ENCODE data around the gene GXYLT1.
"Not testable (repeated sequence)": the region's sequence is repeated elsewhere in the genome, so short reads cannot be mapped to it uniquely, and the experiment has no call there.

GXYLT1 gene

DNA sequence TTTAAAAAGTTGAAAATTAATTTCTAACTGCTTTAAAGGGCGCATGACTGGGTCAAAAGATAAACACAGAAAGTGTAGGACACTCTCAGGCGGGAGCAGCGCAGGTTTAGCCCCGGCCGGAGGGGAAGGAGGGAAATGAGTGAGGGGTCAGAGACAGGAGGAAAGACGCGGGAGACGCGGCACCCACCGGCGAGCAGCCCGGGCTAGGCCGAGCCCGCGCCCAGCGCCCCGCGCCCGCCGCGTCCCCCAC lies 591 bp downstream of the GXYLT1 start:
- no peak for DNase-seq

DNA sequence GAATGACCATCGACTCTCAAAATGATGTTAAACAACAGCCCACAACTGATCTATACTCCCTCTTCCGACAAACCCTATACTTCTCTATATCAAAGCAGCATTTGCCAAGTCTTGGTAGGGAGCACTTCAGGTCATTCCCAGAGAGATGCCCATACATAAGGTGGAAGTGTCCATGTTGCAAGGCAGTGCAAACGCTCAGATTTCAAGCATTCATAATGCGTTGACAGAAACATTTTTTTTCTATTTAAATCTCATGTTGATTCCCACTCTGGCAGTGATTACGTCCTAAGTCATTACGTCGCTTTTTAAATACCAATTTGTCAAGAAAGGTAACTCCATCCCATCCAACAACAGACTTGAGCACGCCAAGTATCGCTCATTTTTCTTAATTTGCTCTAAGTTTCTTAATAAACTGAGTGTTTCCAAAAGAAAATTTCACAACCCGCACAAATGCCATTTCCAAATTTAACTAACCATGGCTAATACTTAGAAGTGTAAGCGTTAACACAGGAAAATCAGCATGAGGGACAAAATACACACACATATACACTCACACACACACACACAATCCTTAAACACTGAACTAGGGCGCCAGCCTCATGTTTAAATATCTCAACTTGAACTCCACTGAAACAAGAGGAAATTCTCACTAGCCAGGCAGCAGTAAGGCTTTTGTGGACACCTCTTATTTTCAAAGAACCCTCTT lies 1.1 kb downstream of the GXYLT1 start:
- DNase-seq: no peak

DNA sequence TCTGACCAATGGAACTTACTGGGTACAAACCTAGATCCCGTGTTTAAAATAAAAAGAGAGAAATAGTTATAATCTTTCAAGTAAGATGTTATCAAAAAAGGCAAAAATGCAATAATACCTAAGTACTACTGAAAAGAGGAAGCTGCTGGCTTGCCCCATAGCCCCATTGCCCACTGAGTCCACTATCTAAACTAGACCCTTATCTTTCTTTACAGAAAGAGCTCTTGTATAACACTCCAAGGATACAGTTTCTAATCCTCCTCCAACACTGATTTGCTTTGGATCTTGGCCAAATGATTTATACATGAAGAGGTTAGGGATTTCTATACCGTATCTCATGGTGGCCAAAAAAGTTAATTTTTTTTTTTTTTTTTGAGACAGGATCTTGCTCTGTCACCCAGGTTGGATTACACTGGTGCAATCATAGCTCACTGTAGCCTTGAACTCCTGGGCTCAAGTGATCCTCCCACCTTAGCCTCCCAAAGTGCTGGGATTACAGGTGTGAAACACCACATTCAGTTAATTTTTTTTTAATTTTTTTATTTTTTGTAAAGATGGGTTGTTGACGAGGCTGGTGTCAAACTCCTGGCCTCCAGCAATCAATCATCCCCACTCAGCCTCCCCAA lies 2.6 kb downstream of the GXYLT1 start:
- no peak for DNase-seq

DNA sequence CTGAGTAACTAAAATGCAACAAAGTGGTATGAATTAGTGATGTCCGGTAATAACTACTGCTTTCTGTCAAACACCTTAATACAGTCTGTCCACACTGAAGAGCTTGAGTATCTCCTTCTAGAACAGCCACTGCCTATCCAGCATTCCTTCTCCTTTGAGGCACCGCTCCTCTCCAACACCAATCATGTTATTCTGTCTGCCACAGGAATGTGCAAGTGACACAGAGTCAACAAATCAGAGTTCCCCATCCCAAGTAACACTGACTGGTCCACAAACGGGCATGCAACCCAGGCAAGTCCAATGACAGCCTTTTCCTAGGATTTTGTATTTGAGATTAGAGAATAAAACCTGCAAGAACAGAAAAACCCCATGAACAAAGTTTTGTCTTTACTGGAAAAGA lies 3.8 kb downstream of the GXYLT1 start:
- DNase-seq: no peak

DNA sequence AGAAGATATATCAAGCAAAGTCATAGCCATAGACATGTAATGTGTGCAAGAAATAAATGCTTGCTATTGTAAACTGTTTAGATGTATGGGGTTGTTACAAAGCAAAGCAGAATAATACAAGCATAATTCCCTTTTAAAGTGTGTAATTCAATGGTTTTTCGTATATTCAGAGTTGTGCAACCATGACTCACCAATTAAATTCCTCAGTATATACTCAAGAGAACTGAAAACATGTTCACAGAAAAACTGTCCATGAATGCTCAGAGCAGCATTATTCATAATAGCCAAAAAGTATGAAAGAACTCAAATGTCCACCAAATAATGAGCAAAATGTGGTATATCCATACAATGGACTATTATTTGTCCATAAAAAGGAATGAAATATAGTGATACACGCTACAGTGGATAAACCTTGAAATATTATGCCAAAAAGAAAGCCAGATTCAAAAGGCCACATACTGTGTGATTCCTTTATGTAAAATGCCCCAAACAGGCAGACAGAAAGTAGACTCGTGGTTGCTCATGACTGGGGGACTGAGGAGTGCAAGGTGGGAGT lies 9.3 kb downstream of the GXYLT1 start:
- no peak for DNase-seq

DNA sequence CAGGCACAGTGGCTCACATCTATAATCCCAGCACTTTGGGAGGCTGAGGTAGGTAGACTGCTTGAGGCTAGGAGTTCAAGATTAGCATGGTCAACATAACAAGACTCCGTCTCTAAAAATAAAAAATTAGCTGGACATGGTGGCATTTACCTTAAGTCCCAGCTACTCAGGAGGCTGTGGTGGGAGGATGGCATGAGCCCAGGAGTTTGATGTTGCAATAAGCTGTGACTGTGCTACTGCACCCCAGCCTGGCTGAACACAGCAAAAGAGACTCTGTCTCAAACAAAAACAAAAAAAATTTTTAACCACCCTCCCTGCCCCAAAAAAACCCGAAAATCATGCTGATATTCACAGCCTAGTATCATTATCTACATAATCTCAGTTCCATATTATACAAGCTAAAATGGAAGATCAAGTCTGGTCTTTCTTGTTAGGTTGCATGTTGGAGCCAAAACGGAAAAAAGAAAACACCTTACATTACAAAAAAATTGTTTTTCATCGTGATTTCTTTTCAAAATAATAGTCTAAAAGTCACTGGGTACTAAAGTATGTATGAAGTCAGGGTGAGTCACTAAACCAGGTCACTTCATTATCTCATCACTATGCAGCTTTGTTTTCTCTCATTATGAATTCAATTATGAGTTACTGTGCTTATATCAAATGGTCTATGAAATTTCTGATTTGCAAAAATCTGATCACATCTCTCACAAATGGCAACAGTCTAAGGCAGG lies 13.8 kb downstream of the GXYLT1 start:
- DNase-seq: no peak

DNA sequence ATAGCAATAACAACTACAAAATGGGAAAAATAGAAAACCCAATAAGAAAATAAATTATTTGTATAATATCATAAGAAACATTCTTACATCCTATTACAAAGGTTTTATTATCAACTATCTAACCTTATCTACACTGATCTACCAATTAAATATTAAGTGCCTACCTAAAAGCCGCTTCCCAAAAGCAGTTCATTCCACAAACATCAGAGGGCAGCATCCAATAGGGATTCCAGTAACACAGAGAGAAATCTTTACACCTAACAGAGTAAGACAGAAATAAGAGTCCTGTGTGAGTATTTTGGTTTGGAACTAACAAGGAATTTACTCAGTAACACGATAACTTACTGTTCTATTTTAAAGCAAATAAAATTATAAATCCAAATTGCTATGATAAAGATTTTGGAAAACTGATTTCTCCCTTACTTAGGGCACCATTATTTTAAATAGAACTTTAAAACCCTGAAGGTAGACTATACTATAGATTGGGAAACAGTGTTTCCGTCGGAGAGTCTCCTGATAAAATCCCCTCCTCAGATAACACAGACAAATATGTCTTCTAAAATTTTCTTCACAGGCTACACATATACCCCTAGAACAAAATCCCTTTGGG lies 15.0 kb downstream of the GXYLT1 start:
- no peak for DNase-seq

DNA sequence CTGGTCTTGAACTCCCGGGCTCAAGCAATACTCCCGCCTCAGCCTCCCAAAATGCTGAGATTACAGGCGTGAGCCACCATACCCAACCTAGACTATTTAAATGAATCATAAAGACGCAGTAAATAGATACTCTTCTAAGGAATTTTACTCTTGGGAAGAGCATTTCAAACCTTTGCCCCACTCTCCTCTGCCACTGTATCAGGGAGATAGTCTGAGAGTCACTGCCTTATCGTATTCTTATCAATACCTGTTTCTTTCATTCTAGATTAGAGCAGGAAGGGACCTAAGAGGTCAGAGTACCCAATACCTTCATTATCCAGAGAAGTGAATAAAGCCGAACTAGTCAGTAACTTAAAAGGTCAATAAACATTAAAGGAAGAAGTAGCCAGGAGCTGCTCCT lies 15.8 kb downstream of the GXYLT1 start:
- no peak for DNase-seq

DNA sequence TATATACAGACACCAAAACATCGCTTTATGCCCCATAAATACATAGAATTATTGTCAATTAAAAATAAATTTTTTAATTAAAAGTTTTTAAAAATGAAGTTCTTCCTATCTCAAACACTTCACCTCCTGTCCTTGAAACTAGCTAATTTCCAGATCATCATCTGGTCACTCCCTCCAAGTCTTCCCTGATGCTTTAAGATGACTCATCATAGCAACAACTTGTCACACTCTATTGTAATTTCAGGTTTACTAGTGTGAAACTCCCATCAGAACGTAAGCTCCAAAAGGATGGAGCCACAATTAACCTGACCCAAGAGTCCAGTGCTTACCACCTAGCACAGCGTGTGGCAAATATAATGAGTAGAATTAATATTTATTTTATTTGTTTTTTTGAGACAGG lies 16.3 kb downstream of the GXYLT1 start:
- no peak for DNase-seq

DNA sequence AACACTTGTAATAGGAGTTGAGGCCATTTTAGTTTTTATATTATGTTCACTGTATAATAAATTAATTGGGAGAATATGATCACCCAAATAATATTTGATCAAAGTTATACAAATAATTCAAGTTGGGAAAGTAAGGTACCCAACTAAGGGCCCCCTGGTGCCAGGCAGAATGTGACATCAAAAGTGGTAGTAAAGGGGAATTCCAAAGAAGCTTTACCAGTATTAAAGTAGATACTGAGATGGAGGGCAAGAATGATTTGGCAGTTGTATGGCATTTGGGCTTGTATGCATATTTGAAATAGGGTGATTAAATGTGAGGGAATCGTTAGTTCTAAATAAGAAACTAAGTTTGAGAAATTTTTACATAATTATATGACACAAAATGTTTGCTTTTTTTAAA lies 17.7 kb downstream of the GXYLT1 start:
- DNase-seq: no peak

DNA sequence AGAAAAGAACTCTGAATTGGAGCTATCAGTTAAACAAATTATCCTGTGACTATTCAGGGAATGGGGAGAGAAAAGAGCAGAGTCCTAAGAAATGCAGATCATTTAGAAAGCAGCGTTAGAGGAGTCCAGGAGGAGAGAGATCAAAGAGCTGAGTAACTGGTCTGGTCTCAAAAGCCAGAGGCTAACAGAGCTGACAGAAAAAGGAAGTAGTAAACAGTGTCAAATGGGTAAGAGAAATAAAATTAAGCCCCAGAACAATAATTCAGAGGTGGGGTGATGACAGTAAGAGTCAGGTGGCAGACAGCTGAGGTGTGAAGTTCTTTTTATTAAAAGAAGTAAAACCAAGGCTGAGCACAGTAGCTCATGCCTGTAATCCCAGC lies 19.3 kb downstream of the GXYLT1 start:
- DNase-seq: no peak

DNA sequence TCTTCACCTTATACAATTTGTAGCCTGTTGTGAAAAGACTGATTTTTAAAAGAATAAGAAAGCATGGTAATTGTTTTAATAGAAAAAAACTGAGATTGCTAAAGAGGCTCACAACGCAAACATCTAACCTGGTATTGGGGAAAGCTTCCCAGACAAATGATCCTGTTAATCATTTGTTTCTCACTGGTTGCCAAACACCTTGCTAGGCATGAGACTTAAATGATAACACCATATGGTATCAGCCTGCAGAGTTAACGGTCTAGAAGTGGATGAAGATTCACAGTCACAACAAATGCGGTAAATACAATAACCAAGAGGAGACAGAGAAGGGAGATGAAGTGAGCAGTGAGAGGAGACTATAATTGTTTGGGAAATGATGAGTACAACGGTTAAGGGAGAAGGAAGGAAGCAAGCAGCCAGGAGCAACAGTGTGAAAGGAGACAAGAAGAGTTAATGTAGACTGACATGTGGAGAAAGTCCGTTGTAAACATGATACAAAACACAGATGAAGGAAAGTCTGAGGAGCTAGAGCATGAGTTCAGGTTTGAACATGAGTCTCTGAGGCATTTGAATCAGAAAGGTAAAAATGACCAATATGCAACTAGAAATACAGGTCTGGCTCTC lies 19.8 kb downstream of the GXYLT1 start:
- DNase-seq: no peak

DNA sequence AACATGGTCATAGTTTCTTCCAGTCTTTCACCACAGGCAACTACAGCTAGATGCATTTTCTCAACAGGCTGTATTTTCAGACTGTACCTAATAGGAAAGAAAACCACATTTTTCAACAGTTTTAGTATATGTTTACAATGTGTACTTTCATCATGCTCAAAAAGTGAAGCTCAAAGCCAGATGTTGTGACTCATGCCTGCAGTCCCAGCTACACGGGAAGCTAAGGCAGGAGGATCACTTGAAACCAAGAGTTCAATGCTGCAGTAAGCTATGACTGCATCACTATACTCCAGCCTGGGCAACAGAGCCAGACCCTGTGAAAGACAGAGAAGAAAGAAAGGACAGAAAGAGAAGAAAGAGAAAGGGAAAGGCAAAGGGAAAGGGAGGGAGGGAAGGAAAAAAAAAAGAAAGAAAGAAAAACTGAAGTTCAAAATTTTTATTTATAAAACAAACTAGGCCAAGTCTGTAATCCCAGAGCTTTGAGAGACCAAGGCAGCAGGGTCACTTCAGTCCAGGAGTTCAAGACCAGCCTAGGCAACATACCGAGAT lies 25.5 kb downstream of the GXYLT1 start:
- DNase-seq: no peak

DNA sequence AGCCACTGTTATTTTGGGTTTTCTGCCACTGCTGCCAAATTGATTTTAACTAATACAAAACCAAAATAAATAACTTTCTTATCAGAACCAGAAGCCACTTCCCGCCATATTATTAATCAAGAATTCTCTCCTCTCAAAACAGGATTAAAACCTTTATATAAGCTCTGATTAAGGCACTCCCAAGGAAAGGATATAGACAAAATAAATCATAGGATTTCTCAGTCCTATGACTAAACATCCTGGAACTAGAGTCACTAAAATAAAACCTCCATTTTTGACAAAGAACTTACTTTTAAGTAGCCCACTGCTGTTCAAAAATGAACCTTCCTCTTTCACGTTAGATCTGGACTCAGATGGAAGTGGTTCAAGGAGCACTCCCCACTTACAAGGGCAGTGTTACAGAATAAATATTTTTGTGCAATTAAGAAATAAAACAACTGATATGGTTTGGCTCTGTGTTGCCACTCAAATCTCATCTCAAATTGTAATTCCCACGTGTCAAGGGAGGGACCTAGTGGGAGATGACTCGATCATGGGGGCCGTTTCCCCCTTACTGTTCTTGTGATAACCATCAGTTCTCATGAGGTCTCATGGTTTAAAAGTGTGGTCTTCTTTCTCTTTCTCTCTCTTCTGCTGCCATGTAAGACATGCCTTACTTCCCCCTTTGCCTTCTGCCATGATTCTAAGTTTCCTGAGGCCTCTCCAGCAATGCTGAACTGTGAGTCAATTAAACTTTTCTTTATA lies 26.4 kb downstream of the GXYLT1 start:
- no peak for DNase-seq

DNA sequence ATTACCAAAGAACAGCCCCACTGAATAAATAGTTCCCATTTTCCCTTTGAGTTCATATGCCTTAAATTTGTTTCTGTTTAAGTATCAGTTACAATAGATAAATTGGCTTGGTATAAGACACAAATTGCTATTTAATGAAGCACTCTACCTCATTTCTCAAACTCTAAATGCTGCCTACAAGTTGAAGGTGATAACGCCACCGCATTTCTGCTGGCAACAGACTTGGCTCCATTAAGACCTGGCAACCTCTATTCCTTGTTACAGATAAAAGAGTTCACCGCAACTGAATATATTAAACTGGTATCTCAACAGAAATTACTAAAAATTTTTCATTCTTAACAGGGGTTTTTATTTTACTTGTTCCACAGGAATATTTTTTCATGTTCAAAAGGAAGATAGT lies 35.6 kb downstream of the GXYLT1 start:
- no peak for DNase-seq

DNA sequence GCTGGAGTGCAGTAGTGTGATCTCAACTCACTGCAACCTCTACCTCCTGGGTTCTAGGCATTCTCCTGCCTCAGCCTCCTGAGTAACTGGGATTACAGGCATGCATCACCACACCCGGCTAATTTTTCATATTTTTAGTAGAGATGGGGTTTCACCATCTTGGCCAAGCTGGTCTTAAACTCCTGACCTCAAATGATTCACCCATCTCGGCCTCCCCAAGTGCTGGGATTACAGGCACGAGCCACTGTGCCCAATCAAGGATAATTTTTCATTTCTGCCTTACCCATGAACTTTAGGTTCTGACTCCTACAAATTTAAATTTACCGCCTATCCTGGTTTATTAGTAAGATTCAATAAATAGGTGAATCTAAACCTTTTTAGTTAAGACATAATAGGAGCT lies 37.9 kb downstream of the GXYLT1 start:
- DNase-seq: not testable (repeated sequence)

DNA sequence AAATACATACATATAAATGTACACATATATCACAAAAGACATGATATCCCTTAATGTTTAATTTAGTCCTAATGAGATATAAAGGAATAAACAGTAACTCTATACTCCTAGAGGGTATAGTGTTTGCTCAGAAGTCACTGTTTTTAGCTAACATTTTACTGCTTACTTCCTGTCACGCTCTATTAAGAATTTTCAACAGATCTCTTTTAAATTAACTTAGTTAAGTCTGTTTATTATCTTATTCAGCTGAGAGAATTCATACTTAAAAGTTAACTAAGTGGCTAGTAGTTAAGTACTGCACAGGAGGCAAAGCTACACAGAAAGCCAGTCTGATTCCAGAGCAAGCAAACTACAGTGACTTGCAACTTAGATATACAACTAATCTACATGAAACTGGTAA lies 39.9 kb downstream of the GXYLT1 start:
- no peak for DNase-seq

DNA sequence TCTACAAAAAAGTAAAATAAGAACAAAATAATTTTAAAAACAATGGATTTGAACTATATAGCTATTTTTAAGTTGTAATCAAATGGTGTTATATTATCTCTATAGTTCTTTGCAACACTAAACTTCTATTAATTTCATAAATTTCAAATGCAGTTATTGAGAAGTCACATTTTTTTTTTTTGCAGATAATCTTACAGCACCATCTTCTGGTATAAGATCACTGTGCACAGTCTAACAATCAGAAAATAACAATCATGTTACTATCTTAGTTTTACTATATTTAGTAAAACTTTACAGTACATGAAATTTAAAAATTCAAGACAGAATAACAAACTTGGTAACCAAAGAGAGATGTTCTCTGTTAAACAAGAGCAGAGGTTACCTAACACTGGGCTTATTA lies 40.6 kb downstream of the GXYLT1 start:
- no peak for DNase-seq

DNA sequence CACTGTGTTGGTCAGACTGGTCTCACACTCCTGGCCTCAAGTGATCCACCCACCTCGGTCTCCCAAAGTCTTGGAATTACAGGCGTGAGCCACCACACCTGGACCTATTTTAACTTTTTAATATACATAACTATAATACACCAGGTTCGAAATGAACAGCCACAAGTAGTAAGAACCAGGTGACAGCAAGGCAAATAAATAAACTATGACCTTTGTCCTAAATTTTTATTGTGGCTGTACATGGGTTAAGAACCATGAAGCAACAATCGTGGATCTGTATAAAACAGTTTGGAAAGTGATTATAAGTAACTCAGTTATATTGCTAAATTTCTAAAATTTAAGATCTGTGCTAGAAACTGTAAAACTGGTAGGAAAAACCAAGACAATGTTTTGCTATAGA lies 41.5 kb downstream of the GXYLT1 start:
- no peak for DNase-seq

DNA sequence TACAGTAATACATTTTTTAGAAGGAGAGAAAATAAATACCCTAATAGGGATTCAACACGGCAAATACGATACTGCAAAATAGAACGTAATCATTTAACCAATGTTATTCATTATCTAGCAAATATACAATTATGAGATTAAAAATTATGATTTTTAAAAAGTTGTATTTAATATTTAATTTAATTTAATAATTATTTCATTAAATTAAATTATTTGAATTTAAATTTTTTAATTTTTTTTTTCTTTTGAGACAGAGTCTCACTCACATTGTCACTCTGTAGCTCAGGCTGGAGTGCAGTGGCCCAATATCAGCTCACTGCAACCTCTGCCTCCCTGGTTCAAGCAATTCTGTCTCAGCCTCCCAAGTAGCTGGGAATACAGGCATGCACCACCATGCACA lies 42.0 kb downstream of the GXYLT1 start:
- no peak for DNase-seq

DNA sequence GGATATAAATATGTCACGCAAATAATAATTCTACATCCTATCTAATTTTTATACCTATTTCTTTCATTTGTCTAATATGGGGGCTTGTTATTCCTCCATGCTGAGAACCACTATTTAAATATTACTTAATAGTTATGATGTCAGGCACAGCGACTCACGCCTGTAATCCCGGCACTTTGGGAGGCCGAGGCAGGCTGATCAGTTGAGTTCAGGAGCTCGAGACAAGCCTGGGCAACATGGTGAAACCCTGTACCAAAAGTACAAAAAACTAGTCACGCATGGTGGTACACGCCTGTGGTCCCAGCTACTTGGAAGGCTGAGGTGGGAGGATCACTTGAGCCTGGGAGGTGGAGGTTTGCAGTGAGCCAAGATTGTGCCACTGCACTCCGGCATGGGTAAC lies 45.2 kb downstream of the GXYLT1 start:
- no peak for DNase-seq

DNA sequence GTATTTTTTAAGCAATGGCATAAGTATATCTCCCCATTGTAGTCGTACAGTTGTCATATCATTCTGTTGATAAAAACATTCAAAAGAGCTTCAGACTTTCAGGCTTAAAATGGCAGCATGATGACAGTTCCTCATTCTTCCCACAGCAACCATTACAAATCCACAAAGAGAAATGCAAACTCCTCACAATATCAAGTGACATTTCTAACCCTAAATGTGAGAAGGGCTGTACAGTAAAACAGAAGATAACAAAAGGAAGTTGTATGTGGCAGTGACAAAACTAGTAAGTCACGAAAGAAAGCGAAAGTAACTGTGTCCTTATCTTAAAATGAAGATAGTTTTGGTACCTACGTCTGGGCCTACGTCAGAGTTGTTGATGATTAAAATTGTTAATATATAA lies 46.7 kb downstream of the GXYLT1 start:
- DNase-seq: no peak
